HG03139 (cell line): Measurements from ENCODE around the gene CNOT1.
"Not testable (repeated sequence)": the region's sequence is repeated elsewhere in the genome, so short reads cannot be mapped to it uniquely, and the experiment has no call there.

ENCODE experiments used
- ATAC-seq: cut with Tn5 transposase; IDR thresholded peaks from one replicate; pipeline ENCODE4 v1.9.1; 2021; ENCODE audit not compliant: unreplicated experiment

CNOT1 gene

DNA sequence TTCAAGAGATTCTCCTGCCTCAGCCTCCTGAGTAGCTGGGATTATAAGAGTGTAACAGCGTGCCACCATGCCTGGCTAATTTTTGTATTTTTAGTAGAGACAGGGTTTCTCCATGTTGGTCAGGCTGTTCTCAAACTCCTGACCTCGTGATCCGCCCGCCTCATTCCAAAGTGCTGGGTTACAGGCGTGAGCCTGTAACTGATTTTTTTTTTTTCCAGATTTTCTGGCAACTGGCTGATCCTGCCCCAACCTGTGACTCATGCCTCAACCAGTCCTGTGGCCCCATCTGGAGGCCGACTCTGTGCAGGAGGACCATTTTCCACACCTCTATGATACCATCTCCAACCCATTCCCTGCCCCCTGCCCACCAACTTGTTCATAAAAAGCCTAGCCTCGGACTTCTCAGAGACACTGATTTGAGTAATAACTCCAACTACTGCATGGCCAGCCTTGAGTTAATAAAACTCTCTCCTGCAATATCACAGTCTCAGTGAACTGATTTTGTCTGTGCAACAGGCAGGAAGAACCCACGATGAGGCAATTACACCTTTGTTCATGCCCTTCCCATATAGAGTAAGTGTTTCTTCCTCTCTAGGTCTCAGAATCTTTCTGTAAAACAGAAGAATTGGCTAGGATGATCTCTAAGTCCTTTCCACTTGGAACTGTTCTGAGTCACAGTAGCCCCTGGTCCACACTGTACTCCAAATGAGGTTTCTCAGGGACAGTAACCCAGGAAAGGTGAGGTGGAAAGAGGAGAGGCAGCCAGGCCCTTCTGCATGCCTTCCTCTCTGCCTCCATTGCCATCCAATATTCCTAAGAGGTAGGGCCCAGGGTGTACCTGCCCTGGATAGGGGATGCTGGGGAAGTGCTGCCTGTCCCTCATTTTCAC is 8.8 kb upstream of the CNOT1 start:
- ATAC-seq: no peak

DNA sequence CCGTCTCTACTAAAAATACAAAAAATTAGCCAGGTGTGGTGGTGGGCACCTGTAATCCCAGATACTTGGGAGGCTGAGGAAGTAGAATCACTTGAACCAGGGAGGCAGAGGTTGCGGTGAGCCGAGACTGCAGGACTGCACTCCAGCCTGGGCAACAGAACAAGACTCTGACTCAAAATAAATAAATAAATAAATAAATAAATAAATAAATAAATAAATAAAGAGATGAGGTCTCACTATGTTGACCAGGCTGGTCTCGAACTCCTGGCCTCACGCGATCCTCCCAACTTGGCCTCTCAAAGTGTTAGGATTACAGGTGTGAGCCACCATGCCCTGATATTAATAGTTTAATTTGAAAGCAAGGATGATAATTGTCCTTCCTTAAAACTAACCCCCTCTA is 7.4 kb upstream of the CNOT1 start:
- ATAC-seq: not testable (repeated sequence)

DNA sequence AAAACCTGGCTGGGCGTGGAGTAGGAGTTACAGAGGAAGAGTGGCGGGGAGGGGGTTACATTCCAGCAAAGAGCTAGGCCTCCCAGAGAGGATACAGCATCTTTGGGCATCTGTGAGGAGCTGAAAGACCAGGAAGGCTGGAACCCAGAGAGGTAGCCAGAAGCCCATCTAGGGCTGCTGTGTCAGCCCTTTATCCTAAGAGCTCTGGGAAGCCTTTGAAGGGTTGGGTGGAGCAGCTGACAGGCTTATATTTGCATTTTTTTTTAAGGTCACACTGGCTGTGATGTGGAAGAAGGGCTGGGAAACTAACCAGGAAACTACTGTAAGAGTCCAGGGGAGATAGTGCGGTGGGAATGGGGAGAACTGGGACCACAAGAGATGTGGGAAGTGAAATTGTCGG is 6.8 kb upstream of the CNOT1 start:
- no peak for ATAC-seq

DNA sequence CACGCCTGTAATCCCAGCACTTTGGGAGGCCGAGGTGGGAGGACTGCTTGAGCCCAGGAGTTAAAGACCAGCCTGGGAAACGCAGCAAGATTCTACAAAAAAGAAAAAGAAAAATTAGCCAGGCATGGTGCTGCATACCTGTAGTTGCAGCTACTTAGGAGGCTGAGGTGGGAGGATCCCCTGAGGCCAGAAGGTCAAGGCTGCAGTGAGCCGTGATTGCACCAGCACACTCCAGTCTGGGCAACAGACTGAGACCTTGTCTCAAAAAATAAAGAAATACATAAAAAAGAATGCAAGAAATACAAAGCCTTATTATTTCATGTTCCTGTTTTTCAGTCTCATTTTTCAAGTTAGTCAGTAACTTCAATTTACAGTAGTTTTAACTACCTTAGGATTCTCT is 5.9 kb upstream of the CNOT1 start:
- ATAC-seq: no peak

DNA sequence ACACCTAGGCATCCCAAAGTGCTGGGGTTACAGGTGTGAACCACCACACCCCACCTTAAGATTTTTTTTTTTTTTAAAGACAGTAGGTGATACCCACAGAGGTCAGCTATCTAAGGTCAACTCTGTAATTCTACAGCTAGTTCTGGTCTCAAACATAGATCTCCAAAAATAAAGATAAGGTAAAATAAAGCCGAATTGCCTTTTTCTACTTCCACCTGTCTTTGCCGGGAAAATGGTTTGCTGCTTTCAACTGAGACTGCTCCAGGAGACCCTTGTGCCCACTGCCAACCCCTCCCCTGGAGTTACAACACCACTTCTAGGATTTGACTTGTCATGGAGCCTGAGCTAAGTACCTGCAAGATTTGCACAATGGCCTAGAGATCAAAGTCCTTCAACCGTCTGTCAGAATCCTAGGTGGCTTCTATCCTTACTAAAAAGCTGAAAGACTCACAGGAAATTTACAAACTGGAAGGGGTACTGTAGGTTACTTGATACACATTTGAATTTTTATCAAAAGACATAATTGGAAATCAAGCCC is 4.7 kb upstream of the CNOT1 start:
- no peak for ATAC-seq

DNA sequence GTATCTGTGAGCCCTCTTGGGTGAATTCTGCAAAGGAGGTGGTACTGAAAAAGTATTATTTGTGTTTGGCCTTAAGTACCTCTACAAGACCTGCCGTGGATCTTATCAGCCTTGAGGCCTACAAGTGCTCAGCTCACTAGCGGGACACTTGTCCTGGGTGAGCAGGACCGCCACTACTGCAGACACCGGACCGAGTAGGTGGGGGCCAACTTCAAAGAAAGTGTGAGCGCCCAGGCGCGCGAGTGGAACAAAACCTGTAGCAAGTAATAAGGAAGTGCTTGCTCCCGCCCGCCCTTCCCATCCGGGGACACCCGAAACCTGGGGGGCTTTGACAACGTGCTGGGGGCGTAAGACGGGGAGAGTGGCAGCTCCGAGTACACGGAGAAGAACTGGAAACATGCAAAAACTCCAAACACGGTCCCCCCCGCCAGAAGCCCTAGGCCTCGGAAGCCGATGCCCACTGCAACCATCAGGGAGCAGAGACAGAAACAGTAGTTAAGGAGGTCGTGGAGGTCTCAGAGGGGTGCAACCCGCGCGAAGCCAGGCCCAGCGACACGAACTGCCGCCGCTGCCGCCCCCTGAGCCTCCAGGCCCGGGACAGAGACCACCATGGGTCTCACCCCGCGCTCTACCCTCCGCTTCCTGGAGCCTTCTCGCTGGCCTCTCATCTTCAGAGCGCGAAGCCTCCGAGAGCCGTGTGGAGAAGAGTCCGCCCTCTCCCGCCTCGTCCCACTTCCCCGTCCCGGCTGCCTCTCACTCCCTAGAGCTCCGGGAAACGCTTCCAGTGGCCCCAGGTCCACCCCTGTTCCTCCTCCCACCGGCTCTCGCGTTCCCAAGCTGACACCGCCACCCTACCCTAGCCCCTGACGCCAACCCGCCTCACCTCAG is 537 bp downstream of the CNOT1 start:
- peak; percentile 0 for ATAC-seq

DNA sequence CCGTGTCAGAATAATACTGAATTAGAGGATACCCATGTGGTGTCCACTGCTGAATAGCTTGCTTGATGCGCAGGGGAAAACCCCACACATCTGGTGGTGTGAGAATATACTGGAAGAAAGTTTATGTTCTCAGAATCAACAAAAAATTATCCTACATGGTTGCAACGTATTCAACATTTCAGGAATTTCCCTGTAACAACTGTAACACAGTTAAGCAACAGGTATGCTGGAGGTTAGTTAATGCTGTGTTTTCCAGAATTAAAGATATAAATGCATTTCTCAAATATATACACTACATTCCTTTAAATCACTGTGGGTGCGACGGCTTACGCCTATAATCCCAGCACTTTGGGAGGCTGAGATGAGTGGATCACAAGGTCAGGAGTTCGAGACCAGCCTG is 5.4 kb downstream of the CNOT1 start:
- no peak for ATAC-seq

DNA sequence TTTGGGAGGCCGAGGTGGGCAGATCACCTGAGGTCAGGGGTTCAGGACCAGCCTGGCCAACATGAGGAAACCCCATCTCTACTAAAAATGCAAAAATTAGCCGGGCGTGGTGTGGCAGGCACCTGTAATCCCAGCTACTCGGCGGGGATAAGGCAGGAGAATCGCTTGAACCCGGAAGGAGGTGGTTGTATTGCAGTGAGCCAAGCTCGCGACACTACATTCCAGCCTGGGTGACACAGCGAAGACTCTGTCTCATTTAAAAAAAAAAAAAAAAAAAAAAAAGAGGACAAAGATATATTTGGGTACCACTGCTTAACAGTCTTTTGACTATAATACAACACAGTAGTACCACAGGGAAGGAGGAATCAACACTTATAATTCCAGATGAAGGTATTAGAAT is 9.2 kb downstream of the CNOT1 start:
- no peak for ATAC-seq

DNA sequence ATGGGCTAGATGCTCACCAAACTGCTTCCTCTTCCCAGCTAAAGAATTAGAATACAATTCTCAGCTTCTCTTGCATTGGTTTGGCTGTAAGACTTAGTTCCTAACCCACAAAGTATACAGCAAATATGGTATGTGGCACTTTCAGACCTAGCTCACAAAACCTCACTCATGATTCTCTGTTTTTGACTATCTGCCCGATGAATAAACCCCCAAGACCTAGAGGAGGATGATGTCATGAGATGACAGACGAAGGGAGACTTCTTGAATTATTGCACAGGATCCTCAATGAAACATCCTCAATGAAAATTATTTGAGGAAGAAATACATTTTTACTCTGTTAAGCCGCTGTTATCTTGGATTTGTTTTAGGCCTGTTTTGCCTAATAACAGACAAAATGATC is 14.3 kb downstream of the CNOT1 start:
- no peak for ATAC-seq

DNA sequence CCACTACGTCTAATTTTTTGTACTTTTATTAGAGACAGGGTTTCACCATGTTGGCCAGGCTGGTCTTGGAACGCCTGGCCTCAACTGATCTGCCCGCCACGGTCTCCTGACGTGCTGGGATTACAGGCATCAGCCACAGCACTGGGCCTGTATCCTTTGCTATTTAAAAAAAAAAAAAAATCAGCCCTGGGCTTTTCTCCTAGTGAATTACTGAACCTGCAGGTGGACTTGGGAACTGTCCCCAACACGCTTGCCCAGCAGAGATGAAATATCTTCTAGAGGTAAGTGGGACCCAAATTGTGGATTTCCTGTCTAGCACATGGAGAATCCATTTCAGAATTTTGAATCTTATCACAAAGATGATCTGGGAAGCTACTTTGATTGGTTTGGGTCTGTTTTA is 14.8 kb downstream of the CNOT1 start:
- ATAC-seq: no peak

DNA sequence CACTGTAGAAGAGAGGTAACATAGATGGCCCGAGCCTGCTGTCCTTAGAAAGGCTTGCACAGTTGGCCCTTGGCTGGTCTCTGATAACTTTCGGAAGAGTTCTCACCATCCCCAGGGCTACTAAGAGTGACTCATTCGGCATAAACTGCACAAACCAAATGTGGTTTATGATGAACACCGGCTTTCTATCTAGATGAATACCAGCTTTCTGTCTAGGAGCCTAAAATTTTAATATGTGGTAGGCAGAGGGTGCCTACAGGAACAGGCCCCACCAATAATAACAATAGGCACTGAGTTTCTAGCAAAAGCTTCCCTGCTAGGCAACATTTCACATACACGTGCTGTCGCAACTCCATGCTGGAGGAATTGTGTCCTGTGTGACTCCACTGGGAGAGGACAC is 15.4 kb downstream of the CNOT1 start:
- ATAC-seq: no peak

DNA sequence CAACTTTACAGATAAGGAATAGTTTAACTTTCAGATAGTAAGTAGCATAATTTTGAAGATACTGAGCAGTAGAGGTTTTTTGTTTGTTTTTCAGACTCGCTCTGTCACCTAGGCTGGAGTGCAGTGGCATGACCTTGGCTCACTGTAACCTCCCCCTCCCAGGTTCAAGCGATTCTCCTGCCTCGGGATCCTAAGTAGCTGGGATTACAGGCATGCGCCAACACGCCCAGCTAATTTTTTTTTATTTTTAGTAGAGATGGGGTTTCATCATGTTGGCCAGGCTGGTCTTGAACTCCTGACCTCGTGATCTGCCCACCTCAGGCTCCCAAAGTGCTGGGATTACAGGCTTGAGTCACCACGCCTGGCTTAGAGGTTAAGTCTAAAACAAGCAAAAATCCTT is 16.7 kb downstream of the CNOT1 start:
- ATAC-seq: not testable (repeated sequence)

DNA sequence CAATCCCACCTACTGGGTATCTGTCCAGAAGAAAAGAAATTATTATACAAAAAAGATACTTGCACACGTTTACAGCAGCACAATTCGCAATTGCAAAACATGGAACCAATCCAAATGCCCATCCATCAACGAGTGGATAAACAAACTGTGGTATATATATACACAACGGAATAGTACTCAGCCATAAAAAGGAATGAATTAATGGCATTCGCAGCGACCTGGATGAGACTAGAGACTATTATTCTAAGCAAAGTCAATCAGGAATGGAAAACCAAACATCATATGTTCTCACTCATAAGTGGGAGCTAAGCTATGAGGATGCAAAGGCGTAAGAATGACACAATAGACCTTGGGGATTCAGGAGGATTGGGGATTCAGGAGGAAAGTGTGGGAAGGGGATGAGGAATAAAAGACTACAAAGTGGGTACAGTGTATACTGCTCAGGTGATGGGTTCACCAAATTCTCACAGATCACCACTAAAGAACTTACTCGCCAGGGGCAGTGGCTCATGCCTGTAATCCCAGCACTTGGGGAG is 21.0 kb downstream of the CNOT1 start:
- ATAC-seq: no peak

DNA sequence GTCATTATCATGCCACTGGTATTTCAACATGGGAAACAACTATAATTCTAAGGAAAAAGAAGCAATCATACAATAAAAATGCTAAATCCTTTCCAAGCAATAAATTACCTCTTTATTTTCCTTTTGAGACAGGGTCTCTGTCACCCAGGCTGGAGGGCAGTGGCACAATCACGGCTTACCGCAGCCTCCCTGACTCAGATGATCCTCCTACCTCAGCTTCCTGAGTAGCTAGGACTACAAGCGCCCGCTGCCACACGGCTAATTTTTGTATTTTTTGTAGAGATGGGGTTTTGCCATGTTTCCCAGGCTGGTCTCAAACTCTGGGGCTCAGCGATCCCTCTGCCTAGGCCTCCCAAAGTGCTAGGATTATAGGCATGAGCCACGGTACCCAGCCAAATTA is 24.1 kb downstream of the CNOT1 start:
- no peak for ATAC-seq

DNA sequence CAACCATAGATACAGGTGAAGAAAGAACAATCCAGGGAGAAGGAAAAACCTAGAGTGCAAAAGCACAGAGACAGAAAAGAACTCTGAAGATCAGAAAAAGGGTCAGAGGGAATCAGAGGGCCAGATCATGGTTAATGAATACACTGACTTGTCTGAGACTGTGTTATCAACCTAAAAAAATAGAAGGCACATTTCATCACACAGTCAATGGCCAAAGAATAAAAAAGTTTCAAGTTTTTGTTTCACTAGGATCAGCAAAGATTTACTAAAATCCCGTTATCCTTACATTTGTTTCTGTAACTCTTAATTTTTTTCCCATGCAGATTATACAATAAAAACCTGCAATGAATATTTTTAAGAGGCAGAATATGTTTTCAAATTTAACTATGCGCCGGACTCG is 38.5 kb downstream of the CNOT1 start:
- ATAC-seq: no peak

DNA sequence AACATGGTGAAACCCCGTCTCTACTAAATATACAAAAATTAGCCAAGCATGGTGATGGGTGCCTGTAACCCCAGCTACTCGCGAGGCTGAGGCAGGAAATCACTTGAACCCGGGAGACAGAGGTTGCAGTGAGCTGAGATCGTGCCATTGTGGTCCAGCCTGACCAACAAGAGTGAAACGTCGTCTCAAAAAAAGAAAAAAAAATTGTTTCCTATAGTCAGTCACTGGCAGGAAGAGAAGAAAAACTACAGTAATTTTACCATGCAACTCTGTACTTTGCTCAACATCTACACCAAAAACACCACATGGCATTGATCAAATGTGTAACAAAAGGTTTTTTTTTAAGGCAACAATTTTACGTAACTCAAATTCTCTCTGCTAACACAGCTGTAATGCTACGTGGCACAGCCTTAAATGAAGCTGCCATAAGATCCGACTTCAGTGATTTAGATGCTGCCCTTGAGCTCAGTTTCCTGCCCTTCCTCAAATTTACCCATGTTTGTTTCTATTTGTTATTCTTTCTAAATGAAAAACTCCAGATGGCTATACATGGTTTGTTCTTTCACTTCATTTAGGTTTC is 40.2 kb downstream of the CNOT1 start:
- ATAC-seq: no peak

DNA sequence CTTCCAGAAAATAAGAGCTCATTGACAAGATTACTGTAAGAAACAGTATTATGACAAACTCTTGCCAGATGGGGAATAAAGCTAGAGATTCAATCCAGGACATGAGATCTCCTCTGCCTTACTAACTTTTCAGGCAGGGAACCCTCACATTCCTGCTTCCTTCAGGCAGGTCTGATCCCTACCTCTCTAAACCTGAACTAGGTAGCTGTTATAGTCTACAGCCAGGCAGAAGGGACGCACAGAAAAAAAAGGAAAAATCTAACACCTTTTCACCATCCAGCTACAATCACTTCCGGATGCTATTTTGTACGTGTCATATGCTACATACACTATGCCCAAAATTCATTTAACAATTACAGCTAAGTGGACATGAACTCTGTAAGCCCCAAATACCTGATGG is 41.2 kb downstream of the CNOT1 start:
- ATAC-seq: no peak

DNA sequence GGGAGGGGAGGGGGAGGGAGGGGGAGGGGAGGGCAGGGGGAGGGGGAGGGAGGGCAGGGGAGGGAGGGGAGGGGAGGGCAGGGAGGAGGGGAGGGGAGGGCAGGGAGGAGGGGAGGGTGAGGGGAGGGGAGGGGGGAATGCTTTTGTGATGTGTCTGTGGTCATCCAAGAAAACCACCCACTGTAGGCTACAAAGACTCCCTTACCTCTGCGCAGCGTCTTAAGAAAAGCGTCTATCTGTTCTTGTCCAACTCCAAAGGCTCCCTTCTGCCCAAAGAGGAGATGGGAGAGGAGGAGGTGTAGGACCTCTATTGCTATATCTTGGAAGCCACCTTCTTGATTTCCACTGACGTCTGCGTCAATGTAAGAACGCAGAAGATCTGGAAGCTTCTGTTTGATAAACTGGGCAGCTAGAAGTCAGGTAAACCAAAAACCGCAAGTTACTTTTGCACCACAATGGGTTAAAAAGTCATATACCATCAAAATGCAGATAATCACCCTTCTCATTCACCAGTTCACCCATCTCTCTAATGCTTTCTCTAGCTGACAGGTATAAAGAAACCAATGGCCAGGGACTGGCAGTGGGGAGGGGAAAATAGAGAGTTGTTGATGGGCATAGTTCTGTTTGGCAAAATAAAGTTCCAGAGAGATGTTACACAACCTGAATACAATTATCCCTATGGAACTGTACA is 43.1 kb downstream of the CNOT1 start:
- no peak for ATAC-seq

DNA sequence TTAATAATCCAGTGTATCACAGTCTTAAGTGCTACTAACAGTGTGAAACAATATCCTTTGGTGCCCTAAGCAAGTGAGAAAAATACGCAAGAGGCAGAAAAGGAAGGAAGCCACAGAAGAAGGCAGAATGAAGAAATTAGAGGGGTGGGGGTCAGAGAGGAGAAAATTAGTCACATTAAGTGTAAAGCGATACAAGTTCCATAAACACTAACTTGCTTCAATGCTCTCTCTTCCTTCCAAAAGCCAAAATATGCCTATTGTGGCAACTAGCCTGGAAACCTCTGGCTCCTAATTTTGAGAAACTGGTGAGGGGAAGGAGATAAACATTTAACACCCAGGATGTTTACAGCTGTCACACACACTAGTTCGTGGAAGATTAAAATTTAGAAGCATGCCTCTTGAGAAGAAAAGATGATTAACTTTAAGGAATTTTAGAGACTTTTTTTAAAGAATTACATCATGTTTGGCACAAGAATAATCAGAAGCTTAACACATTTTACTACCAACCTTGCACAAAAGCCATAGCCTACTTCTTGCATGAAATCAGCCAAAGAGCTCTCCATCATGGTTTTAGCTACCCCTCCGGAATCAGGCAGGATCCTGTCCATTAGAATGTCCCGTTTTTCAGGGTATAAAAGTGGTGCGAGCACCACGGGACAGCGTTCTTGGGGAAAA is 44.7 kb downstream of the CNOT1 start:
- no peak for ATAC-seq
